ENCODE data around the gene ASIC5.

Gene ASIC5

DNA sequence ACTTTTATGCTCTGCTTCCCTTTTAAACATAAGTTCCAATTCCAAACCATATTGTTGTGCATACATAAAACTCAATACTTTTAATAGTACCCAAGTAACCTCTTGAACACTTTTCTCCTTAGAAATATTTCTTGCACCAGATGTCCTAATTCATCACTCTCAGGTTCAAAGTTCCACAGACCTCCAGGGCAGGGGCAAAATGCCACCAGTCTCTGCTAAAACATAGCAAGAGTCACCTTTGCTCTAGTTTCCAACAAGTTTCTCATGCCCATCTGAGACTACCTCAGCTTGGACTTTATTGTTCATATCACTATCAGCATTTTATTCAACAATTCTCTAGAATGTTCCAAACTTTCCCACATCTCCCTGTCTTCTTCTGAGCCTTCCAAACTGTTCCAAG is 13.7 kb upstream of the ASIC5 start:
- DNase-seq = no peak

DNA sequence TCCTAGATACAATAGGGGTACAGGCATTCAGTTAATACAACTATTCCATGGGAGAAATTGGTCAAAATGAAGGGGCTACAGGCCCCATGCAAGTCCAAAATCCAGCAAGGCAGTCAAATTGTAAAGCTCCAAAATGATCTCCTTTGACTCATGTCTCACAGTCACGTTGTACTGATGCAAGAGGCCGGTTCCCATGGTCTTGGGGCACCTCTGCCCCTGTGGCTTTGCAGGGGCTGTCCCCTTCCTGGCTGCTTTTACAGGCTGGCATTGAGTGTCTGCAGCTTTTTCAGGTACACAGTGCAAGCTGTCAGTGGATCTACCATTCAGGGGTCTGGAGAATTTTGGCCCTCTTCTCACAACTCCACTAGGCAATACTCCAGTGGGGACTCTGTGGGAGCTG is 12.5 kb upstream of the ASIC5 start:
- DNase-seq = no peak

DNA sequence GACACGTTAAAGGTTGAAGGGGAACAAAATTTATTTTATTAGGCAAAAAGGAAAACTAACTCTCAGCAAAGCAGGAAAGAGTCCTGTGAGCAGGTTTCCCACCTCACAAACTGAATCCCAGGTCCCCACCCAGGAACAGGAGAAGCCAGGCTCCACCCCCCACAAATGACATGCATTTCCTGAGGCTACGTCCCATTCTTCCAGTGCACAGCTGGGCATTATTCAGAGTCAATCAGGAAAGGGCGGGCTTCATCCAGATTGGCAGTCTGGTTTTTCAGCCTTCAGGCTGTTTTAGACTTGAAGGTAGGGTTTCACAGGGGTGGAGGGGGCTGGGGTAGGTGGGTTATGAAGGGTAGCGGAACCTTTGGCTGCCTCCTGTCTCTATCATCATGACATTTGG is 11.9 kb upstream of the ASIC5 start:
- DNase-seq = no peak

DNA sequence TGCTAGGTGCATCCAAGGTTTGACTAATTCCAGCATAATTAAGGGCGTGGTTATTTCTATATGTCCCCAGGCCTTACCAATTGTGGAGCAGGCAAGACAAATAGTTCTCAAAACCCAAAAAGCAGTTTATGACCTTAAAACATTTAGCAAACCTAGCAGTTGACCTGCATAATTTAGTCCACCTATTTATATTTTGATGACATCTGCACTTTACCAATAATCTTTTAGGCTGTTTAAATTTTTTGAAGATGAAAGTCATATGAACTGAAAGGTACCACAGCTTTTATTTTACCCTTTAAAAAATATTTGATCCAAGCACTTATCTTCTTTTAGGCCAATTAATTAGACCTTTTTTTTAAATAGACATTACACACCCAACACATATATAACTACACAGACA is 9.8 kb upstream of the ASIC5 start:
- DNase-seq = no peak

DNA sequence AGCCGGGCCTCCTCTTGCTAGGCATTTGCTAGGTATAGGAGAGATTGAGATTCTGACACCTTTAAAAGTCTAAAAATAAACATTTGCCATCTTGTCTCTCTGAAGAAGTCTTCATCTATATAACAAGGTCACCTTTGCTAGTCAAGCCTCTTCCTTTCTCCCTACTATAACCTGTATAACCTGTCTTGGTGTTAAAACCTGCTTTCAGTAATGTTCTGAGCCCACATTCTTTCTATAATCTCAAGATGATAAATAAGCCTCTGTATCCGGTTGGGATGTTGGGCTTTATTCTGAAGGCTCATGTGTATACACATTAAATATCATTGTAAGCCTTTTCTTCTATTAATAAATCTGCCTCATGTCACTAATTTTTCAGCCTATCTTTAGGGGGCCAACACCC is 10.2 kb downstream of the ASIC5 start:
- no peak for DNase-seq

DNA sequence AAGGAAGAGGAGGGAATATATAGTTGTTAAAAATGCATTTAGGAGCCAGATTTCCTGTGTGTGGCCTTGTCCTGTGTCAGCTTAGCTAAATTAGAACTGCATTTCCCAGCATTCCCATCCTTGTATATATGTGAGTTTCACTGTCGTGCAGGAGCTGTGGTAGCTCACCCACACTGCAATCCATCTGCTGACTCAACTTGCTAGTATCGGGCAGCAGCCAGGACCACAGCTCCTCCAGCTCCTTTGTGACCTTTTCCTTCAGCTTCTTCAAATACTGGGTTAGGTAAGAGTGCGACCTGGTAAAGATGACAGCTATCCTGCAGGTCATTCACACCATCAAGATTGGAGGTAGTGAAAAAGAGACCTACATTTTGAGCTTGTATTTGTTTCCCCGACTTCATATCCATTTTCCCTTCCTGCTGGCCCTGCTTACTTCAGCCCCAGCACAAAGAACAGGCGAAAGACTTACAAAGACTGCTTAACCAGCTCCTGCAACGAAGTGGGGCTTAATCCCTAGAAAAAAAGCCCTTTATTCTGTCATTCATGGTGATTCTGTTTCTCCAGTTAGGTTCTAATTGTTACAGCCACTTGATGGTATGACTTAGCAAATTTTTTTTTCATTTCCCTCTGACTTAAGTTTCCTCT is 11.4 kb downstream of the ASIC5 start:
- DNase-seq = no peak

DNA sequence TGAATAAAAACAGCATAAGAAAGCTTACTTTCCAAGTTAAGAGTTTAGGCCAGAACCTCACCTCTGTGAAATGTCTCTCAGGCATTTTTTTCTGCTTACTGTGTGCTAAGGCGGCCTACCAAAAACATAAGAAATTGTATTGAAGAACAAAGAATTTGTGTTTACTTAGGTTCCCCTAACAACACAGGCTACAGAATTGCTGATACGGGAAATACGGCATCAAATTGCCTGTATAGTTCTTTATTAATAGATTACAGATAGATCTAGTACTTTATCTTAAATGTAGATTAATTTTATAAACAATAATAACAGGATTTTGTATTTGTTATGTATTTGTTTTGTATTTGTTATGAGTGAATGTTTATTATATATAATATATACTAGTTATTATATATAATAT is 12.9 kb downstream of the ASIC5 start:
- DNase-seq = no peak

DNA sequence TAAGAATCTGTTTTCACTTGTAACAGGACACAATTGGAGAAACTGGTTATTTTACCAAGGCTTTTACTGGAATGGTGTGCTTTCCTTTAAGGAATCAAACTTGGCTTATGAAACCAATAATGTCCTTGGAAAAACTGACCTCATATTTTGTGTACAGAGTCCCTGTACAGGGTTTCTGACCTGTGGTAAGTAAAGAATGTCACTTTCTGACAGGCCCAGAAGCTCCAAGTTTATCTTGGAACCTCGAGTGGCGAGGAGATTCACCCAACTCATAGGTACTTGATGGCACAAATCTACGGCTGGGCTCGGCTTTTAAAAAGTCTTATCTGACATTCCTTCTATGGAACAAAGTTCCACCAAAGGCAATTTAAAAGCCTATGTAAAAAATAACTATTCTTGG is 17.0 kb downstream of the ASIC5 start:
- no peak for DNase-seq

DNA sequence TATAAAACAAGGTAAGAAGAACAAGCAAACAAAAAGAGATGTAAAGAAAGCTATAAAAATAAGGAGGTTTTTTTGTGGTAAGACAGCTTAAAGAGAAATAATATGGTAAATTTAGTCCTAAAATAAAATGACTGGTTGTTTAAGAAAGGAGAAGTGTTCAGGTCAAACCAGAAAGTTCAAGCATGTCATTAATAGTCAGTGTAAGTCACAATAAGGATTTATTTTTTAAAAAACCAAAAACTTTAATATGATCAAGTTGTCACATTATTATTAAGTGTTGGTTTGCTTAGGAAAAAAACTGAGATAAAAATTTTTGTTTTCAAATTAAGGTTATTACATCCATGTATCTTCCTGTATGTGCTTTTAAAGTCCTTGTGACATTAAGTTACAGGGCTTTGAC is 19.1 kb downstream of the ASIC5 start:
- DNase-seq = no peak

DNA sequence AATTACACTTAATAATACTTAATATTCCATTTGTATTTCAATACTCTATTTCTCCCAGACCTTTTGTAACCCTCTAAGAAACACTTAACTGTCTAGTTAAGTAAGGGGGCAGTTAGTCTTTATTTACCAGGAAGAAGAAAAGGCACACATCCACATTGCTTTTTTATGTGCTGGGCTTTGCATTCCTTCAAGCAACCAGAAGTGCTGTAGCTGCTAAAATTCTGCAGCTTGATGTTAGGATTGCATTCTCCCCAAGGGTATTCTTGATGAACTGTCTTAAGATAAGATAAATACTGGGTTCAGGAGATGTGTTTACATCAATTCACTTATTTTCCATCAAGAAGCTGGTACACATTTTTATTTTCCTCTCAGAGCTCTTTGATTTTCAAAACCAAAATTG is 24.0 kb downstream of the ASIC5 start:
- no peak for DNase-seq

DNA sequence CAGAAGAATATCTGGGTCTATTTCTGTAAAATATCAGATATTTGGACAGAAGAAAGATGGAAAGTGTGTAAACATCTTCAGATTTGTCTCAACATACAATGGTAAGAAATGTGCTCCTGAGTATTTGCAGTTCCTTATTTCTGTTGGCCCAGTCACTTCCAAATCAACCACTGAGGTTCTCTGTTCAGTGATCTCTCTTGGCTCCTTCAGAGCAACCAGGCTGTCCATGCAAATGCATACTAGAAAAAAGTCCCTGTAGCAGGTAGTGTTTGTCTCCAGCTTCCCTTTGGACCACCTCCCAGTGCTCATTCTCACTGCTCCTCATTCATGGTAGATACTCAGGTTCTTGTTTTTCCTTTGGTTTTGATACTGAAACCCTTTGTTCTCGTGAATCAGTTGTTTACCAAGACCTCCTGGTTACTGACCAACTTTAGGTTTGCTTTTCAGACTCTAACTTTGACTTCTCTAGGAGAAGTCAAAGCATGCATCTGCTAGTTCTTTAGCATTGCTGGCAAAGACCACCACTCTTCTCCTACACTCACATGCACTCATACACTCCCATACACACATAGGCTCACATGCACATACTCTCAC is 28.8 kb downstream of the ASIC5 start:
- DNase-seq = no peak

DNA sequence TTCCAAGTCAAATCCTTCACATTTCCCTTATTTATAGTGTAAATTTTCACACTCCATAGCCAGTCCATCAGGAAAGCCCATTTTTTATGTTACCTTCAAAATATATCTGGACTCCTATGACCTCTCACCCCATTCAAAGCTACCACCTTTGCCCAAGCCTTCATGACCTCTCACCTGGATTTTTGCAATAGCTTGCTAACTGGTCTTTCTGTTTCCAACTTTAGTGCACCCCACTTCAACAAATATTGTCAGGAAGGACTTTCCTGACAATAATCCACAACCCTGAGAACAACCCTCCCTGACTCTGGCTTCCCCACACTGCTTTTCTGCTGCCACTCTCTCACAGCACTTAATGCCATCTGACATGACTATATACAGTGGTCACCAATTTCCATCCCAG is 33.4 kb downstream of the ASIC5 start:
- no peak for DNase-seq

DNA sequence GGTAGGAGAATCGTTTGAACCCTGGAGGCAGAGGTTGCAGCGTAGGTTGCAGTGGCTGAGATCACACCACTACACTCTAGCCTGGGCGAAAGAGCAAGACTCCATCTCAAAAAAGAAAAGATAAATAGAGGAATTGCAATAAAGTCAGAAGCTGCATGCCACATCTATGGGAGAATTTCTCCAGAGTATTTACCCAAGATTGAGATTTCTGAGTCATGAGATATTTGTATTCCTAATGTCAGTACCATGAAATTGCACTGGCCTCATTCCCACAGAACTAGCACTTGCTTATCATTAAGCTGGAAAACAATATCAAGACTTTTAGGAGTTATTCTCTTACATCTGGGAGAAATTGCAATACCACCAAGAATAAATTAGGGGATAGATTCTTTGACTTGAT is 37.4 kb downstream of the ASIC5 start:
- no peak for DNase-seq

DNA sequence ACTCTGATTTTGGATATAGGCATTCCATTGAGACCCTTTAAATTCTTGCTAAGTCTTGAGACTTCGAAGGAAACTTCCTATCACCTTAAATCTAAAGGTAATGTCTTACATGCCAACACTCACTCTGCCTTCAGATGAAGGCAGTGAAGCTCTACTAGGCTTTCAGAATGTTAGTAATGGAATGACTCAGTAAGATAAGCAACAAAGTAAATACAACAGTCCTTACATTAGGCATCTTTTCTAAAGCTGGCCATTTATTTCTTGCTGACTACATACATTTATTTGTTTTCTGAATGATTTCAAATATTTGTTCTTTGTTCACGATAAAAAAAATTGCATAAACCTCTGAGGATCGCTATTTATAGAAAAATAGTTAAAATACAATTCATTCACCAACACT is 43.5 kb downstream of the ASIC5 start:
- no peak for DNase-seq

DNA sequence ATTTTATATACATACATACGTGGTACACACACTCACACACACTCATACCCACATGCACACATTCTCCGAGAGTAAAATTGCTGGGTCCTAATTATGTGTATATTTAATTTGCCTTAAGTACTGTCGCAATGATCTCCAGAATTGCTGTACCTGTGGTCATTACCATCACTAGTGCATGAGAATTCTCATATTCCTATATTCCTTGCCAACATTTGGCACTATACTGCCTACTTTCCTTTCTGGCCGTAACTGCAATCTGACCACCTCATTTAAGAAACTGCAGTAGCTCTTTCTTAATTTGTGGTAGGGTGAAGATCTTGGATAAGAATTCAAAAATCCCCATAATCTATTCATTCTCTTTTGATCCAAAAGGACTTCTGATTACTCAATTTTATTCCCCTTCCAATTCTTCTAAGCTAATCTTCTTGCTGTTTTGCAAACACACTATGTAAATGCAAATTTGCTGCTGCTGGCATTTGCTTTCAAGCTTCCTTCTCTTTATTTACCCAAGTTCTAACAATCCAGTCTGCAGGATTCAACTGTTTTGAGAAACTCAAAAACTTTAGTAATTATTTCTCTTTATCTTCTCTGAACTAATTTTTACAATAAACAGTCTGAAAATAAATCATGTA is 45.1 kb downstream of the ASIC5 start:
- DNase-seq = no peak

DNA sequence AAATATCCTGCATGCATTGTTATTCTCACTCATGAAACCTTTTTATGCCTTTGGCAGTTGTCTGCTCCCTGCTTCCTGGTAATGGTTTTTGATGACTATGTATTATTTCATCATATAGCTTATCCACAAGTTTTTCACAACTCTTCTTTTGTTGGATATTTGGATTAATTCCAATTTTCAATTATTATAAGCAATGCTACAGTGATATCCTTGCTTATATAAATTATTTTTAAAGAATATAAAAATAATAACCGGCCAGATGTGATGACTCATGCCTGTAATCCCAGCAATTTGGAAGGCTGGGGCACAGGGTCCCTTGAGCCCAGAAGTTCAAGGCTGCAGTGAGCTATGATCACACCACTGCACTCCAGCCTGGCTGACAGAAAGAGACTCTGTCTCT is 47.0 kb downstream of the ASIC5 start:
- DNase-seq = no peak

DNA sequence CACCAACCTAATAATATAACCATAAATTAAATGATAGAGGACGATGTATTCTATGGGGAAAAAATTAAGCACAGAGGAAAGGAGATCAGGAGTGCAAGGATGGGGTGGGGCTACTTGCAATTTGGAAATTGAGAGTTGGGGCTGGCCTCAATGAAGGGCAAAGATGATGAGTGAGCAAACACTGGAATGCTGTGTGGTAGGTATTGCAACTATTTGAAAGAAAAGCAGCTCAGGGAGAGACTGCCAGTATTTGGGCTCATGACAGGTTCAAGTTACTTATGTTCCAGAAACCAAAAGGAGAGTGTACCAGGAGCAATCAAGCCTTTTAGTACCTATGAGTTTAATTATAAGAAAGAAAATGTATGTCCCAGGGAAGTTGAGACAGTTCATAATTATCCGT is 47.4 kb downstream of the ASIC5 start:
- no peak for DNase-seq

DNA sequence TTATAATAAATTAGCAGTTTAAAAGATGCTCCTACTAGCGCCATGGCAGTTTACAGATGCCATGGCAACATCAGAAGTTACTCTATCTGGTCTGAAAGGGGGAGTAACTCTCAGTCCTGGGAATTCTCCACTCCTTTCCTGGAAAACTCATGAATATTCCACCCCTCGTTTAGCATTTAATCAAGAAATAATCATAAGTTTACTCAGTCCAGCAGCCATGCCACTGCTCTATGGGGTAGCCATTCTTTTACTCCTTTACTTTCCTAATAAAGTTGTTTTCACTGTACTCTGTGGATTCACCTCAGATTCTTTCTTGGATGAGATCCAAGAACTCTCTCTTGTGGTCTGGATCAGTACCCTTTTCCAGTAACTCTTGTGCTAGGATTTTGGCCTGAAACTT is 55.0 kb downstream of the ASIC5 start:
- no peak for DNase-seq

DNA sequence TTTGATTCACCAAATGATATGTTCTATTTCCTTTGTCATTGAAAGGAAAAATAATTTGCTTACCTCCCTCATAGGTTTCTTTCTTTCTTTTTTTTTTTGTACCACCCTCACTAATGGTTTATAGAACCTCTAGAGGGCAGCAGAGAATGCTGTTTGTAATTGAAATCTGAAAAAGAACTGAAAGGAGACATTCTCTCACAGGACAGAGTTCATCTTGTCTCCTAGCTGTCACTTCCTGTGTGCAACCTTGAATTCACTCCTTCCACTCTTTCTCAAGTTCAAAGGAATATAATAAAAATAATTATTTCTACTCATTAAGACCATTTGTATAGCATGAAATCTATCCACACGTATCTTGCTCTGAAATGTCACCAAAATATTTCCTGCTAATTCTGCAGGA is 56.2 kb downstream of the ASIC5 start:
- DNase-seq = peak; percentile 7

DNA sequence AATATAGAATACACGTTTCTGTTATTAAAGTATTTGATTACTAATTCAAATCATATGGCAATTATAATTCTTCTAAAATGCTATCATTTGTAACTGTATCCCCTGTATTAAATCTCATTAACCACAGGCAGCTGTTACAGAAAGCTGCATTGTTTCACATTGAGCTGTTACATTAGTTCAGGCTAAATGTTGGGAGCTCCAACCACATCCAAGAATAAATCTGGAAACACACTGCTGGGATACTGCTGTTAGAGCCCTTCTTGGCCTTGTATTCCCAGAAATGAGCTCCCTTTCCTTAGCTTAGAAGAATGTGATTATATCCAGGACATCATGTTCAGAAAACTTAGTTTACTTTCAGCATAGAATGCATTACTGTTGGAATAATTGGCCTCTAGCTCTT is 59.1 kb downstream of the ASIC5 start:
- no peak for DNase-seq

DNA sequence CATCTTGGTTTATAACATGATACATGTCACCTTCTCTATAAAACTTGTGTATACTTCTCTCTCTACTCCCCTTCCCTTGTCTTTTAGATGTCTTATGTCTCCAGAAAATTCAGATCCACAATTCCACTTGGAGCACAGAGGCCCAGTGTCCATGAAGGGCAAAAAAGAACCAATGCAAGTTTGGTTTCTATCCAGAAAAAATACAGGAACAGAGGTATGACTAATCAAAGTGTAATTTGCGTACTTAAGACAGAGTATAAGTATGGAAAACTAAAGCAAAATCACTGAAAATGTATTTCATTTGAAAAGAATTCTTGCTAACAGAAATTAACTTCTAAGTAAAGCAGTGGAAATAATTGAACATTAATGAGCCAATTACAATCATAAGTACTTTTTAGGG is 61.1 kb downstream of the ASIC5 start:
- DNase-seq = no peak

DNA sequence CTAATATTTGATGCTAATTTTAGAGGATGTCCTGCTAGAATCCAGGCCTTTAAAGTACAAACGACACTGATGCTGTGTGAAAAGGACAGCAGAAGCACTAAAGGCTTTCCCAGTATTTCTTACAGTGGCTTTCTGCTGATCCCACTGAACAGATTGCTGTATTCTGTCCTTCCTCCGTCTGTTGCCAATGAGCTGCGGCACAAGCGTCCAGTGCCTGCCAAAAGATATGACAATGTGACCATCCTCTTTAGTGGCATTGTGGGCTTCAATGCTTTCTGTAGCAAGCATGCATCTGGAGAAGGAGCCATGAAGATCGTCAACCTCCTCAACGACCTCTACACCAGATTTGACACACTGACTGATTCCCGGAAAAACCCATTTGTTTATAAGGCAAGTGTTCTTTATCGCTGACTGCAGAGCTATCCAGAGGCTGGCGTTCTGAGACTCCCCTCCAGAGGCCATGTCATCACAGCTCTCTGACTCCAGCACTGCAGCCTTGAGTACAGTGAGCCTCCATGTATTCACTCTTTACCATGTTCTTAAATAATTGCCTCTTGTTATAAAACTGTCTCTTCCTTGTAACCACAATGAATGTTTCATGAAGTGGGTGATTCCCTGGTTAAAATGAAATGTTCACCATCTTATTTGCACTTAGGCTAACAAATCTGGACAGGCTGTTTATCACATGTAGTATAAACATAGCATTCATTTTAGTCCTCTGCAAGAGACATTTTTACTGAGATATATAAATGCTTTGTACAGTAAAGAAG is 63.7 kb downstream of the ASIC5 start:
- no peak for DNase-seq

DNA sequence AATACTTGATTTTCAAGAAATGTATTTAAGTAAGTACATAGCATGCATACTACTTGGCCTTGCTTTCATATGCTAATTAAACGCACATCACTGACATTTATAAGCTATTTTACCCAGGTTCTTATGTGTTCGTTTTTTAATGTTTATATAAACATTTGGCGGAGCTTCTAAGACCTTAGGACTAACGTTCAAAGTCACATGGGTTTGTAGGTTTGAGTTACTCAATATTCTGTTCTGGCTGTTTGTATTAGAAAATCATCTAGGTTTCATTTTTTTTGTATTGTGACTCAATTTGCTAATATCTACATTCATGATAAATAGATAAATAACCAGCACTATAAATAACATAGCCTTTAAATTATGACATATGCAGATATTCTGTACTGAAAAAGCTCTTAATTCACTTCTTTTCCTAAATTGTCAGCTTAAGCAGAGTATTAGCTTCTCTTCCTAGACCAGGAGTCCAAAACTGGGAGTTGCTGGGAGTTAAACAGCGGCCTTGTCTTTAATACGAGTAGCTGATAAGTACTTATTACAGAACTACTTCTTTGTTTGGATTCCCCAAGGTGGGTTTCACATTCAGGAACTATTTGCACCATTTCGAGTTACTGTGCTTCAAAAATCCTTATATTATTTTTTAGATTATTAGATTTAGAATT is 65.3 kb downstream of the ASIC5 start:
- DNase-seq = no peak

DNA sequence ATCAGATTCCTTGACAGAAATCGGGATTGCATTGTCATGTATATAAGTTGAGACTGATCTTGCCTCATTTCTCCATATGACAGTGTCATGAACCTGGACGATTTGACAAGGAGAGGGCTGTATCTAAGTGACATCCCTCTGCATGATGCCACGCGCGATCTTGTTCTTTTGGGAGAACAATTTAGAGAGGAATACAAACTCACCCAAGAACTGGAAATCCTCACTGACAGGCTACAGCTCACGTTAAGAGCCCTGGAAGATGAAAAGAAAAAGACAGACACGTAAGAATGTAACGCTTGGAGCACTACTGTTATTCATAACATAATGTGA is 66.3 kb downstream of the ASIC5 start:
- DNase-seq = no peak
